Mesendoderm (in vitro differentiated cells): Measurements from ENCODE around the gene GALNT18.
A peak's percentile ranks its signal among the peaks of the same experiment; 100 is the strongest.

Experiments
- DNase-seq: peaks from one replicate; pipeline ENCODE4 v3.0.0; 2013
- H2AK5ac ChIP-seq: 2 replicates; pipeline ENCODE4 v1.6.1; 2013; ENCODE audit warnings: low read length, inconsistent platforms
- H2BK120ac ChIP-seq: 2 replicates; pipeline ENCODE4 v1.6.1; 2013; ENCODE audit warnings: low read depth, mild to moderate bottlenecking, low read length, moderate library complexity, mixed read lengths
- H2BK15ac ChIP-seq: replicated peaks from 2 replicates; pipeline ENCODE4 v1.6.1; 2013; ENCODE audit warnings: low read depth, mild to moderate bottlenecking, moderate library complexity
- H2BK5ac ChIP-seq: 2 replicates; pipeline ENCODE4 v1.6.1; 2013; ENCODE audit warnings: low read length, inconsistent platforms
- H3K18ac ChIP-seq: 2 replicates; pipeline ENCODE4 v1.6.1; 2013; ENCODE audit warnings: mild to moderate bottlenecking, low read length, mixed read lengths
- H3K23ac ChIP-seq: one replicate; pipeline ENCODE4 v1.6.1; 2013; ENCODE audit warnings: low read length
- H3K27ac ChIP-seq: 2 replicates; pipeline ENCODE4 v1.5.1; 2013; ENCODE audit warnings: low read depth, mild to moderate bottlenecking, inconsistent platforms, low read length, moderate library complexity
- H3K27me3 ChIP-seq: 2 replicates; pipeline ENCODE4 v1.6.1; 2013; ENCODE audit warnings: low read length, control low read depth, mild to moderate bottlenecking, inconsistent platforms; ENCODE audit not compliant: insufficient read depth, poor library complexity
- H3K36me3 ChIP-seq: 2 replicates; pipeline ENCODE4 v1.6.1; 2013; ENCODE audit warnings: low read length, inconsistent platforms; ENCODE audit not compliant: control insufficient read depth, insufficient read depth
- H3K4ac ChIP-seq: one replicate; pipeline ENCODE4 v1.6.1; 2013; ENCODE audit warnings: low read depth, mild to moderate bottlenecking, low read length, moderate library complexity
- H3K4me1 ChIP-seq: 2 replicates; pipeline ENCODE4 v1.6.1; 2013; ENCODE audit warnings: low read depth, low read length, inconsistent platforms; ENCODE audit not compliant: control insufficient read depth
- H3K4me2 ChIP-seq: 2 replicates; pipeline ENCODE4 v1.6.1; 2013; ENCODE audit warnings: low read length
- H3K4me3 ChIP-seq: 2 replicates; pipeline ENCODE4 v1.5.1; 2013; ENCODE audit warnings: mild to moderate bottlenecking, low read length
- H3K56ac ChIP-seq: one replicate; pipeline ENCODE4 v1.6.1; 2013; ENCODE audit warnings: low read length
- H3K79me1 ChIP-seq: 2 replicates; pipeline ENCODE4 v1.6.1; 2013; ENCODE audit warnings: low read length, inconsistent platforms
- H3K79me2 ChIP-seq: 2 replicates; pipeline ENCODE4 v1.6.1; 2013; ENCODE audit warnings: mild to moderate bottlenecking, low read length; ENCODE audit not compliant: control insufficient read depth, insufficient read depth
- H3K9ac ChIP-seq: 2 replicates; pipeline ENCODE4 v1.6.1; 2013; ENCODE audit warnings: low read length, inconsistent platforms
- H4K5ac ChIP-seq: one replicate; pipeline ENCODE4 v1.6.1; 2013; ENCODE audit warnings: low read length
- H4K8ac ChIP-seq: one replicate; pipeline ENCODE4 v1.6.1; 2013; ENCODE audit warnings: low read depth, mild to moderate bottlenecking, control low read depth, low read length, moderate library complexity
- WGBS: extraction: QIAGEN DNeasy Blood & Tissue Kit; methylation state at CpG from one replicate; pipeline ENCODE4 v1.1.7; 2013; ENCODE audit warnings: low lambda C conversion rate, missing lambda C conversion rate; ENCODE audit not compliant: insufficient coverage; ENCODE audit errors: extremely low coverage; 5-methylcytosine and 5-hydroxymethylcytosine counted together

The GALNT18 gene

GRCh38 chr11:11441516-11441915 lies 180.3 kb downstream of the GALNT18 start:
- Histone ChIP-seq H3K4me3 (no peak overlapping the region), H3K23ac (no peak overlapping the region), H2BK120ac (no peak overlapping the region), H3K27me3 (no peaks in the 10 kb centered on the region), H3K18ac (no peak overlapping the region), H3K79me2 (no peaks in the 10 kb centered on the region), H2BK5ac (no peak overlapping the region), H3K9ac (no peak overlapping the region), H2AK5ac (no peak overlapping the region), H3K27ac (no peak overlapping the region), H3K4me2 (no peak overlapping the region), H4K8ac (no peak overlapping the region), H2BK15ac (no peak overlapping the region), H3K4ac (no peak overlapping the region), H3K79me1 (no peaks in the 10 kb centered on the region), H3K4me1 (no peaks in the 10 kb centered on the region), H3K56ac (no peak overlapping the region), H4K5ac (no peak overlapping the region), H3K36me3 (no peaks in the 10 kb centered on the region)
- no CpG with 5 or more reads among the region's 7 CpGs for WGBS
- no peak for DNase-seq

DNA sequence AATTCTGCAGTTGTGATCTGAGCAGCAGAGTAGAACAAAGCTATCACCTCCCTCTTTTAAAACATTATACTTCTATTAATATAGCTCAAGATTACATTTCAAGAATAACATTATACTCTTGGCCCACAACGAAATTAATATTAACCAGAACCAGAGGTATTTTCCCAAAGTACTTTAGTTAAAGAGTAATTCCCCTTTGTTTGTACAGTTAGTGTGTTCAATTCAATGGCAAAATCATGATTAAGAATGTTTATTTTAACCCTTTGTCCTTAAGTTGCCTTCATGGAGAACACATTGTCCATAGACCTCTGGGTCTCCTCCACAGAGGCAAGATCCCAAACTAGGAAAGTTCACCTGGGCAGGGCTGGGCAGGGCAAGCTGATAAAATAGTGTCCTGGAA lies 180.7 kb downstream of the GALNT18 start:
- DNase-seq: no peak

DNA sequence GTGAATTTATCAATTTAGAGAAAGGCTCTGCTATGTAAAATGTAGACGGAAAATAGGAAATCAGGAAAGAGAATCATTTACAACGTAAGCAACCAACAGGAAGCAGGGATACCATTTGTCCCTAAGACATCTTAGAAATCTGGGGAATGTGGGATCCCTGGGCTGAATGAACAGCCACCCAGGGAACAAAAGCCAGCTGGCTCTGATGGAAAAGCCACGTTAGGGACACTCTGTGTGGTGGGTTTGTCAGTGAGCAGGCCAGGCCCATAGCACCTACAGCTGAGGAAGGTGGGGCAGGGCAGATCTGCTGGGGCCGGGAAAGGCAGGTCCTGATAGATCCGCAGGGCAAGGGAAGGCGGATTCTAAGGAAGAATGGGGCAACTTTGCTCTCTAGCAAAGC lies 181.7 kb downstream of the GALNT18 start:
- H2AK5ac ChIP-seq: no peak overlapping the region
- no peaks in the 10 kb centered on the region for H3K79me1 ChIP-seq
- H3K79me2 ChIP-seq: no peaks in the 10 kb centered on the region
- H3K27ac ChIP-seq: no peak overlapping the region
- peak; percentile 60 for DNase-seq
- no peak overlapping the region for H2BK5ac ChIP-seq
- H3K4ac ChIP-seq: peak overlapping the region; percentile 41
- H3K4me2 ChIP-seq: no peak overlapping the region
- H2BK120ac ChIP-seq: no peak overlapping the region
- no peak overlapping the region for H3K23ac ChIP-seq
- H3K9ac ChIP-seq: no peak overlapping the region
- H3K27me3 ChIP-seq: no peaks in the 10 kb centered on the region
- no peak overlapping the region for H4K5ac ChIP-seq
- H3K4me3 ChIP-seq: no peak overlapping the region
- H3K56ac ChIP-seq: no peak overlapping the region
- H3K18ac ChIP-seq: no peak overlapping the region
- H3K4me1 ChIP-seq: no peaks in the 10 kb centered on the region
- H2BK15ac ChIP-seq: no peak overlapping the region
- WGBS: no CpG with 5 or more reads among the region's 6 CpGs
- H4K8ac ChIP-seq: no peak overlapping the region
- H3K36me3 ChIP-seq: no peaks in the 10 kb centered on the region

More for the DNA sequence above, 180.7 kb downstream of the GALNT18 start:
- H3K56ac ChIP-seq: no peak overlapping the region
- no peaks in the 10 kb centered on the region for H3K79me2 ChIP-seq
- no peak overlapping the region for H4K5ac ChIP-seq
- H3K4me3 ChIP-seq: no peak overlapping the region
- 80% methylated on average over 1 of the region's 1 CpG for WGBS
- H2BK15ac ChIP-seq: no peak overlapping the region
- no peaks in the 10 kb centered on the region for H3K79me1 ChIP-seq
- no peak overlapping the region for H3K4me2 ChIP-seq
- H3K23ac ChIP-seq: no peak overlapping the region
- no peak overlapping the region for H3K18ac ChIP-seq
- H3K9ac ChIP-seq: no peak overlapping the region
- H3K4ac ChIP-seq: no peak overlapping the region
- no peaks in the 10 kb centered on the region for H3K27me3 ChIP-seq
- H3K4me1 ChIP-seq: no peaks in the 10 kb centered on the region
- no peak overlapping the region for H2AK5ac ChIP-seq
- no peak overlapping the region for H2BK5ac ChIP-seq
- H3K36me3 ChIP-seq: no peaks in the 10 kb centered on the region
- no peak overlapping the region for H2BK120ac ChIP-seq
- H3K27ac ChIP-seq: no peak overlapping the region
- no peak overlapping the region for H4K8ac ChIP-seq

GRCh38 chr11:11439591-11439990 lies 182.2 kb downstream of the GALNT18 start:
- Histone ChIP-seq H4K8ac (no peak overlapping the region), H2AK5ac (no peak overlapping the region), H3K27ac (no peak overlapping the region), H3K4me2 (no peak overlapping the region), H3K4me1 (no peaks in the 10 kb centered on the region), H3K79me2 (no peaks in the 10 kb centered on the region), H3K27me3 (no peaks in the 10 kb centered on the region), H2BK120ac (no peak overlapping the region), H3K4ac (no peak overlapping the region), H3K79me1 (no peaks in the 10 kb centered on the region), H2BK5ac (no peak overlapping the region), H3K23ac (no peak overlapping the region), H4K5ac (no peak overlapping the region), H3K9ac (no peak overlapping the region), H2BK15ac (no peak overlapping the region), H3K18ac (no peak overlapping the region), H3K36me3 (no peaks in the 10 kb centered on the region), H3K56ac (no peak overlapping the region), H3K4me3 (no peak overlapping the region)
- DNase-seq: no peak
- no CpG with 5 or more reads among the region's 2 CpGs for WGBS

DNA sequence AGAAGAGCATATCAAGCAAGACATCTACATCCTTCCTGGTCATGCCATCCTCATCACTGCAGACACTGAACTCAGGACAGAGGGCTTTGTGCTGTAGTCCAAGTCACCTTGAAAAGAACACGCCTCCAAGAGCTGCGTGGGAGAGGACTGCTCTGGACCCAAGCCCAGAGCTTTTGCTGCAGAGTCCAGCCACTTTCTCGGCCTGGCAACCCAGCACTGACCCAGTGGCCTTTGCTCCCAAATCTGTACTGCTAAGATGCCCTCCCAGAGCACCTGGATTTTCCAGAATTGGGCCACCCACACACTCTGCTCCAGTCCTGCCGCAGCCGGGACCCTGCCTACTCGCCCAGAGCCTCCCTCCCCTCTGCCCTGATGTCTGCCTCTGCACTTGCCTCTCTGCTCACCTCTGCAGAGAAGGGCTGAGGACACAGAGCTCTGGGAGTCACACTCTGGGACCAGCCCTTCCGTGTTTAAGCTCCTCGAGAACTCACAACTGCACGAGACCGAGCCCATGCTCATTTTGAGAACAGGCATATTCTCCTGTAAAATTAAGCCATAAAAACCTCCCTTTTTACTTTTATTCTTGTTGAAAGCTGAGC lies 185.0 kb downstream of the GALNT18 start:
- Histone ChIP-seq H2BK5ac (no peak overlapping the region), H3K79me1 (no peaks in the 10 kb centered on the region), H3K79me2 (no peaks in the 10 kb centered on the region), H2BK15ac (no peak overlapping the region), H3K27me3 (no peaks in the 10 kb centered on the region), H3K4ac (no peak overlapping the region), H2BK120ac (no peak overlapping the region), H3K4me1 (no peaks in the 10 kb centered on the region), H3K27ac (no peak overlapping the region), H2AK5ac (no peak overlapping the region), H3K4me2 (no peak overlapping the region), H3K23ac (peak overlapping the region; percentile 39), H3K4me3 (no peak overlapping the region), H3K9ac (no peak overlapping the region), H4K5ac (no peak overlapping the region), H4K8ac (no peak overlapping the region), H3K56ac (no peak overlapping the region), H3K18ac (no peak overlapping the region), H3K36me3 (no peaks in the 10 kb centered on the region)
- WGBS: no CpG with 5 or more reads among the region's 10 CpGs
- DNase-seq: no peak

DNA sequence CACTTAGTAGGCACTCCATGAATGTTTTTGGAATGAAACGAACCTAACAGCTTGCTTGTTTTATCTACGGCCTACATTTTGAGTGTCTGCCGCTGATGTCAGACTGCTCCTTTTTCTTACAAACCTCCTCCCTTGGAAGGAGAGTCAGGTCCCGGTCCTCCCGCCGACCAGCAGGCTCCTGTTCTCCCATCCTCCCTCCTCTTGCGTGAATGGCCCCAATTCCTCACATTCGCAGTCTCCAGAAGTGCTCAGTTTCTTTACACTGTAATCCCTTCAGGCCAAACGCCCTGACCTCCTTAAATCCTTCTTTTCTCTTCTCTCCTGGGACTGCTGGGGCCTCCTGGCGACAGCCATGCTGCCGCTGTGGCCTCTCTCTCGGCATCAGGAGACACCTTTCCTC lies 186.2 kb downstream of the GALNT18 start:
- H3K4me2 ChIP-seq: no peak overlapping the region
- H3K18ac ChIP-seq: no peak overlapping the region
- no peak overlapping the region for H3K4me3 ChIP-seq
- no peak overlapping the region for H3K56ac ChIP-seq
- no peak overlapping the region for H2BK120ac ChIP-seq
- no peak overlapping the region for H3K23ac ChIP-seq
- H3K27me3 ChIP-seq: no peaks in the 10 kb centered on the region
- H3K79me1 ChIP-seq: no peaks in the 10 kb centered on the region
- H3K4ac ChIP-seq: no peak overlapping the region
- H4K5ac ChIP-seq: no peak overlapping the region
- no peak overlapping the region for H2BK5ac ChIP-seq
- no peaks in the 10 kb centered on the region for H3K79me2 ChIP-seq
- no peak for DNase-seq
- WGBS: no CpG with 5 or more reads among the region's 12 CpGs
- no peak overlapping the region for H3K9ac ChIP-seq
- H3K27ac ChIP-seq: no peak overlapping the region
- no peaks in the 10 kb centered on the region for H3K36me3 ChIP-seq
- no peak overlapping the region for H2AK5ac ChIP-seq
- no peak overlapping the region for H4K8ac ChIP-seq
- no peak overlapping the region for H2BK15ac ChIP-seq
- no peaks in the 10 kb centered on the region for H3K4me1 ChIP-seq
